ENCODE results near the gene PALM.

PALM gene

GRCh38 chr19:782185-782877 lies 73.6 kb downstream of the PALM start:
- DNase-seq, result no peak
- Histone ChIP-seq H3K27ac (ENCODE audit: insufficient read depth, low read length, poor library complexity, severe bottlenecking) (no peak overlapping the region), H3K9me3 (ENCODE audit: control insufficient read depth, low read length) (no peaks in the 10 kb centered on the region), H3K4me3 (ENCODE audit: insufficient read depth, low read depth, low read length, poor library complexity, severe bottlenecking) (no peak overlapping the region), H3K27me3 (replicated peaks; ENCODE audit: control insufficient read depth, insufficient read depth, low read length, poor library complexity, severe bottlenecking) (no peaks in the 10 kb centered on the region), H3K36me3 (ENCODE audit: control insufficient read depth, insufficient read depth, low read length) (no peaks in the 10 kb centered on the region), H3K4me1 (ENCODE audit: control insufficient read depth, insufficient read depth, low read length, poor library complexity, severe bottlenecking) (no peaks in the 10 kb centered on the region)

- H3K36me3 ChIP-seq (ENCODE audit: control insufficient read depth, insufficient read depth, low read length), result no peaks in the 10 kb centered on the region
- no peaks in the 10 kb centered on the region for H3K9me3 ChIP-seq (ENCODE audit: control insufficient read depth, low read length)
- no peak for DNase-seq
- H3K27ac ChIP-seq (ENCODE audit: insufficient read depth, low read length, poor library complexity, severe bottlenecking), result no peak overlapping the region
- no peak overlapping the region for H3K4me3 ChIP-seq (ENCODE audit: insufficient read depth, low read depth, low read length, poor library complexity, severe bottlenecking)
- no peaks in the 10 kb centered on the region for H3K4me1 ChIP-seq (ENCODE audit: control insufficient read depth, insufficient read depth, low read length, poor library complexity, severe bottlenecking)
- H3K27me3 ChIP-seq (replicated peaks; ENCODE audit: control insufficient read depth, insufficient read depth, low read length, poor library complexity, severe bottlenecking), result no peaks in the 10 kb centered on the region
Observed at GRCh38 chr19:782878-783668, 74.3 kb downstream of the PALM start.

GRCh38 chr19:784541-784940 lies 75.8 kb downstream of the PALM start:
- Histone ChIP-seq H3K27ac (ENCODE audit: insufficient read depth, low read length, poor library complexity, severe bottlenecking) (no peak overlapping the region), H3K9me3 (ENCODE audit: control insufficient read depth, low read length) (no peaks in the 10 kb centered on the region), H3K27me3 (replicated peaks; ENCODE audit: control insufficient read depth, insufficient read depth, low read length, poor library complexity, severe bottlenecking) (no peaks in the 10 kb centered on the region), H3K4me3 (ENCODE audit: insufficient read depth, low read depth, low read length, poor library complexity, severe bottlenecking) (no peak overlapping the region), H3K4me1 (ENCODE audit: control insufficient read depth, insufficient read depth, low read length, poor library complexity, severe bottlenecking) (no peaks in the 10 kb centered on the region), H3K36me3 (ENCODE audit: control insufficient read depth, insufficient read depth, low read length) (no peaks in the 10 kb centered on the region)
- no peak for DNase-seq

GRCh38 chr19:787536-787935 lies 78.8 kb downstream of the PALM start:
- H3K27ac ChIP-seq (ENCODE audit: insufficient read depth, low read length, poor library complexity, severe bottlenecking), result no peak overlapping the region
- H3K27me3 ChIP-seq (replicated peaks; ENCODE audit: control insufficient read depth, insufficient read depth, low read length, poor library complexity, severe bottlenecking), result no peaks in the 10 kb centered on the region
- no peak overlapping the region for H3K4me3 ChIP-seq (ENCODE audit: insufficient read depth, low read depth, low read length, poor library complexity, severe bottlenecking)
- no peak for DNase-seq
- H3K36me3 ChIP-seq (ENCODE audit: control insufficient read depth, insufficient read depth, low read length), result no peaks in the 10 kb centered on the region
- H3K9me3 ChIP-seq (ENCODE audit: control insufficient read depth, low read length), result no peaks in the 10 kb centered on the region
- H3K4me1 ChIP-seq (ENCODE audit: control insufficient read depth, insufficient read depth, low read length, poor library complexity, severe bottlenecking), result no peaks in the 10 kb centered on the region

- Histone ChIP-seq H3K4me3 (ENCODE audit: insufficient read depth, low read depth, low read length, poor library complexity, severe bottlenecking) (no peak overlapping the region), H3K4me1 (ENCODE audit: control insufficient read depth, insufficient read depth, low read length, poor library complexity, severe bottlenecking) (no peaks in the 10 kb centered on the region), H3K36me3 (ENCODE audit: control insufficient read depth, insufficient read depth, low read length) (no peaks in the 10 kb centered on the region), H3K27me3 (replicated peaks; ENCODE audit: control insufficient read depth, insufficient read depth, low read length, poor library complexity, severe bottlenecking) (no peaks in the 10 kb centered on the region), H3K27ac (ENCODE audit: insufficient read depth, low read length, poor library complexity, severe bottlenecking) (no peak overlapping the region), H3K9me3 (ENCODE audit: control insufficient read depth, low read length) (no peaks in the 10 kb centered on the region)
- DNase-seq, result no peak
Observed at GRCh38 chr19:788686-788982, 79.9 kb downstream of the PALM start.

GRCh38 chr19:788983-789700 lies 80.4 kb downstream of the PALM start:
- no peak for DNase-seq
- H3K36me3 ChIP-seq (ENCODE audit: control insufficient read depth, insufficient read depth, low read length), result no peaks in the 10 kb centered on the region
- no peaks in the 10 kb centered on the region for H3K9me3 ChIP-seq (ENCODE audit: control insufficient read depth, low read length)
- H3K27me3 ChIP-seq (replicated peaks; ENCODE audit: control insufficient read depth, insufficient read depth, low read length, poor library complexity, severe bottlenecking), result no peaks in the 10 kb centered on the region
- no peaks in the 10 kb centered on the region for H3K4me1 ChIP-seq (ENCODE audit: control insufficient read depth, insufficient read depth, low read length, poor library complexity, severe bottlenecking)
- no peak overlapping the region for H3K4me3 ChIP-seq (ENCODE audit: insufficient read depth, low read depth, low read length, poor library complexity, severe bottlenecking)
- H3K27ac ChIP-seq (ENCODE audit: insufficient read depth, low read length, poor library complexity, severe bottlenecking), result no peak overlapping the region

GRCh38 chr19:789701-790060 lies 80.9 kb downstream of the PALM start:
- Histone ChIP-seq H3K27ac (ENCODE audit: insufficient read depth, low read length, poor library complexity, severe bottlenecking) (no peak overlapping the region), H3K27me3 (replicated peaks; ENCODE audit: control insufficient read depth, insufficient read depth, low read length, poor library complexity, severe bottlenecking) (no peaks in the 10 kb centered on the region), H3K36me3 (ENCODE audit: control insufficient read depth, insufficient read depth, low read length) (no peaks in the 10 kb centered on the region), H3K4me3 (ENCODE audit: insufficient read depth, low read depth, low read length, poor library complexity, severe bottlenecking) (no peak overlapping the region), H3K4me1 (ENCODE audit: control insufficient read depth, insufficient read depth, low read length, poor library complexity, severe bottlenecking) (no peaks in the 10 kb centered on the region), H3K9me3 (ENCODE audit: control insufficient read depth, low read length) (no peaks in the 10 kb centered on the region)
- no peak for DNase-seq

- H3K4me3 ChIP-seq (ENCODE audit: insufficient read depth, low read depth, low read length, poor library complexity, severe bottlenecking), result no peak overlapping the region
- DNase-seq, result no peak
- no peaks in the 10 kb centered on the region for H3K9me3 ChIP-seq (ENCODE audit: control insufficient read depth, low read length)
- no peaks in the 10 kb centered on the region for H3K36me3 ChIP-seq (ENCODE audit: control insufficient read depth, insufficient read depth, low read length)
- H3K27me3 ChIP-seq (replicated peaks; ENCODE audit: control insufficient read depth, insufficient read depth, low read length, poor library complexity, severe bottlenecking), result no peaks in the 10 kb centered on the region
- H3K27ac ChIP-seq (ENCODE audit: insufficient read depth, low read length, poor library complexity, severe bottlenecking), result no peak overlapping the region
- no peaks in the 10 kb centered on the region for H3K4me1 ChIP-seq (ENCODE audit: control insufficient read depth, insufficient read depth, low read length, poor library complexity, severe bottlenecking)
Observed at GRCh38 chr19:791007-791566, 82.4 kb downstream of the PALM start.

GRCh38 chr19:791567-792305 lies 83.0 kb downstream of the PALM start:
- Histone ChIP-seq H3K27me3 (replicated peaks; ENCODE audit: control insufficient read depth, insufficient read depth, low read length, poor library complexity, severe bottlenecking) (no peaks in the 10 kb centered on the region), H3K9me3 (ENCODE audit: control insufficient read depth, low read length) (no peaks in the 10 kb centered on the region), H3K4me1 (ENCODE audit: control insufficient read depth, insufficient read depth, low read length, poor library complexity, severe bottlenecking) (no peaks in the 10 kb centered on the region), H3K36me3 (ENCODE audit: control insufficient read depth, insufficient read depth, low read length) (no peaks in the 10 kb centered on the region), H3K4me3 (ENCODE audit: insufficient read depth, low read depth, low read length, poor library complexity, severe bottlenecking) (no peak overlapping the region), H3K27ac (ENCODE audit: insufficient read depth, low read length, poor library complexity, severe bottlenecking) (no peak overlapping the region)
- DNase-seq, result no peak
